GM12891 (cell line): Measurements from ENCODE around the gene PSMG3.

Source experiments
- POLR2A ChIP-seq: IDR thresholded peaks from 2 replicates; pipeline ENCODE4 v1.6.1; 2011; ENCODE audit warnings: low read depth, low read length, control low read depth
- POLR2AphosphoS5 ChIP-seq: IDR thresholded peaks from 2 replicates; pipeline ENCODE4 v1.6.1; 2011; ENCODE audit warnings: low read depth, low read length, control low read depth
- POU2F2 ChIP-seq: IDR thresholded peaks from 2 replicates; pipeline ENCODE4 v1.6.1; 2011; ENCODE audit warnings: low read depth, mild to moderate bottlenecking, control low read depth, low read length, moderate library complexity
- SPI1 ChIP-seq: IDR thresholded peaks from 2 replicates; pipeline ENCODE4 v1.6.1; 2011; ENCODE audit warnings: low read depth, low read length, control low read depth
- TAF1 ChIP-seq: IDR thresholded peaks from 2 replicates; pipeline ENCODE4 v1.6.1; 2011; ENCODE audit warnings: low read depth, low read length, control low read depth

- TF ChIP-seq POU2F2 (no peak), TAF1 (no peak), POLR2A (no peak), POLR2AphosphoS5 (no peak), SPI1 (no peak)
Observed at GRCh38 chr7:1530946-1531262, 38.9 kb downstream of the PSMG3 start.
